ENCODE results near the gene TRAM2. TPM values are rescaled to one million over a fixed set of nuclear protein-coding genes. Genes with fewer than 3 reads are reported as not detected.

The TRAM2 gene
- total and polyA plus RNA-seq, 2 of the 13 experiments (the other 11 are each of a cell fraction or from before 2014, with no cell fraction given), result 49.1 to 72.5 TPM

- peaks cover 9% of the 10 kb centered on the region for H3K79me2 ChIP-seq (ENCODE audit: insufficient read depth, low read length)
- BruUV-seq (replicated peaks), result no TSS peak
- H2AFZ ChIP-seq (ENCODE audit: low read length), result no peak overlapping the region
- H3K36me3 ChIP-seq (replicated peaks in 1 of 2; ENCODE audit: control insufficient read depth in 1 of 2, insufficient read depth in 2 of 2, low read length in 2 of 2), result no peaks in the 10 kb centered on the region
- no peaks in the 10 kb centered on the region for H3K9me3 ChIP-seq (ENCODE audit: low read length)
- 97% methylated on average over 7 of the region's 7 CpGs for WGBS (ENCODE audit: low lambda C conversion rate)
- H3K4me2 ChIP-seq (ENCODE audit: low read depth, low read length), result no peak overlapping the region
- H4K20me1 ChIP-seq (ENCODE audit: insufficient read depth, low read length), result peaks cover 6% of the 10 kb centered on the region; the same call in 1 of the 2 replicates
- DNase-seq (ENCODE audit: low spot score) (no peak), ATAC-seq (no peak), FAIRE-seq (no peak)
- ChIA-PET CTCF (ENCODE audit: low intra/inter-chr PET ratio, low total read pairs) (no interaction called here), POLR2A (interaction anchor here (3.2 kb wide), 1 partner anchor 8 kb away, joined by 12 read pairs; no protein-coding TSS in a partner anchor)
- in situ Hi-C loops (cut with HindIII; ENCODE audit: extremely low pct_ligation_motif_present, low pct_unique_long_range_greater_than_20kb) (no loop called here), intact Hi-C loops (cut with micrococcal nuclease; ENCODE audit: unreplicated experiment) (no loop called here)
- no peak overlapping the region for H3K9ac ChIP-seq (ENCODE audit: insufficient read depth, low read depth, low read length)
- H3K27me3 ChIP-seq (ENCODE audit: control insufficient read depth in 1 of 2, insufficient read depth in 2 of 2, low read length in 2 of 2), result no peaks in the 10 kb centered on the region; a peak in 1 of 5 replicates
- H3K4me1 ChIP-seq (ENCODE audit: insufficient read depth, low read length), result peaks cover 20% of the 10 kb centered on the region
- H3K4me3 ChIP-seq (replicated peaks in 1 of 3; ENCODE audit: insufficient read depth in 1 of 3, low read depth in 2 of 3, low read length in 3 of 3), result no peak overlapping the region
- H3K27ac ChIP-seq (ENCODE audit: extremely low read length, insufficient read depth, low read length), result no peak overlapping the region
- no peak for TF ChIP-seq PRDM15 (CRISPR knock-in tag; IDR thresholded peaks at IDR 0.05)
- peak; percentile 76 for TF ChIP-seq MAFF (IDR thresholded peaks at IDR 0.05; ENCODE audit: low read depth, low read length)
- TF ChIP-seq MAFK (conservative IDR thresholded peaks at IDR 0.05 in 1 of 2, IDR thresholded peaks at IDR 0.05 in 1 of 2; ENCODE audit: low read length in 2 of 2), result peak; percentile 70 to 87
- no peak for TF ChIP-seq ZNF598 (CRISPR knock-in tag; IDR thresholded peaks at IDR 0.05; ENCODE audit: borderline replicate concordance)
- no peak for TF ChIP-seq MAF1 (CRISPR knock-in tag; IDR thresholded peaks at IDR 0.05; ENCODE audit: borderline replicate concordance)
- TF ChIP-seq SP2 (CRISPR knock-in tag; IDR thresholded peaks at IDR 0.05), result no peak
- no peak for TF ChIP-seq JUN (CRISPR knock-in tag; IDR thresholded peaks at IDR 0.05)
Measured at GRCh38 chr6:52580905-52581304, 4.0 kb upstream of the TRAM2 start.

Data from HepG2 (cell line).